CD8-positive, alpha-beta memory T cell (primary cell): Measurements from ENCODE around the gene SELENOV. TPM values are rescaled to one million over a fixed set of nuclear protein-coding genes. Genes with fewer than 3 reads are reported as not detected.

Experiments
- CTCF ChIA-PET: fragments of 350-600 bp; sonication (Branson Sonifier 250); formaldehyde crosslinking; loops from one replicate; lab custom pipeline; 2021; ENCODE audit warnings: antibody characterized with exemption; lab: Charles Lee
- POLR2A ChIA-PET: fragments of 350-600 bp; sonication (Branson Sonifier 250); formaldehyde crosslinking; loops from one replicate; lab custom pipeline; 2021; ENCODE audit warnings: antibody characterized with exemption; lab: Charles Lee
- DNase-seq, 5 donors: peaks; one replicate each; pipeline versions ENCODE4 v3.0.0 to v3.0.0-alpha.2; 2020 to 2022; ENCODE audit warnings: mixed read lengths in 1 of 5
- H3K27ac ChIP-seq: one replicate; pipeline ENCODE4 v1.7.0; 2013; ENCODE audit warnings: low read depth, mild to moderate bottlenecking, low read length, moderate library complexity
- H3K27me3 ChIP-seq: 2 replicates; pipeline ENCODE4 v1.7.0; 2013; ENCODE audit warnings: low read length, mild to moderate bottlenecking; ENCODE audit not compliant: insufficient read depth, poor library complexity, severe bottlenecking
- H3K36me3 ChIP-seq: 2 replicates; pipeline ENCODE4 v1.7.0; 2013; ENCODE audit warnings: mild to moderate bottlenecking, low read length, moderate library complexity; ENCODE audit not compliant: insufficient read depth
- H3K4me1 ChIP-seq: 2 replicates; pipeline ENCODE4 v1.7.0; 2013; ENCODE audit warnings: mild to moderate bottlenecking, low read length, moderate library complexity; ENCODE audit not compliant: insufficient read depth
- H3K4me3 ChIP-seq: 2 replicates; pipeline ENCODE4 v1.7.0; 2013; ENCODE audit warnings: mild to moderate bottlenecking, low read length
- H3K9me3 ChIP-seq: 2 replicates; pipeline ENCODE4 v1.7.0; 2013; ENCODE audit warnings: mild to moderate bottlenecking, low read length
- H3K27ac Mint-ChIP-seq, 8 donors: one replicate each; pipeline ENCODE4 v1.8.0; 2020 to 2021; ENCODE audit warnings: mixed read lengths in 8 of 8, mild to moderate bottlenecking in 6 of 8, inconsistent platforms in 3 of 8, moderate library complexity in 3 of 8
- H3K27me3 Mint-ChIP-seq, 2 donors: one replicate each; pipeline ENCODE4 v1.8.0; 2020 to 2021; ENCODE audit warnings: mixed read lengths in 2 of 2, mild to moderate bottlenecking in 1 of 2, moderate library complexity in 1 of 2
- H3K36me3 Mint-ChIP-seq, 3 donors: one replicate each; pipeline ENCODE4 v1.8.0; 2020 to 2021; ENCODE audit warnings: mixed read lengths in 3 of 3, inconsistent platforms in 1 of 3, mild to moderate bottlenecking in 1 of 3
- H3K4me1 Mint-ChIP-seq, 3 donors: one replicate each; pipeline ENCODE4 v1.8.0; 2020 to 2021; ENCODE audit warnings: mixed read lengths in 3 of 3, inconsistent platforms in 1 of 3, mild to moderate bottlenecking in 1 of 3
- H3K4me3 Mint-ChIP-seq, 7 donors: one replicate each; pipeline ENCODE4 v1.8.0; 2020 to 2021; ENCODE audit warnings: mixed read lengths in 7 of 7, mild to moderate bottlenecking in 6 of 7, moderate library complexity in 4 of 7, inconsistent platforms in 2 of 7
- H3K9me3 Mint-ChIP-seq, 5 donors: one replicate each; pipeline ENCODE4 v1.8.0; 2020 to 2022; ENCODE audit warnings: mixed read lengths in 5 of 5, mild to moderate bottlenecking in 3 of 5, moderate library complexity in 2 of 5, inconsistent platforms in 1 of 5
- polyA plus RNA-seq: library from polyadenylated mRNA; unstranded; fragments of 300-500 nt; fragmentation: Illumina TruSeq; gene quantifications from one replicate; pipeline ENCODE4 v1.2.3, GENCODE V29; 2021
- total RNA-seq, 2 experiments: library from RNA; stranded (reverse); gene quantifications; one replicate each; pipeline ENCODE4 v1.2.3, GENCODE V29; 2021

The SELENOV gene
- total and polyA plus RNA-seq, 3 experiments from 2014 or later: not detected

DNA sequence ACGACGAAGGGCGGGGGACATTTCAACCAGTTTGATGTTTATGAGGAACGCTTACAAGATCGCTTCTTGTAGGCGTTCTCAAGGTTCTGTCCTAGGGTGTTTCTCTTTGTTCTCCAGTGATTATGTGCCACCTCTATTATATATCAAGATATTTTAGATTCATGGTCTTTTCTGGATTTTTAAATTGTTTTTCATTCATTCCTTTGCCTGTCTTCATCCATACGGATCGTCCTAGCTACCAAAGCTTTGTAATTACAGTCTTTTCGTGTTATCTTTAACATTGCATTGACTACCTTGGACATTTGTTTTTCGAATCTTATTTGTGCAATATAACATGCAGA, 25.4 kb downstream of the SELENOV start:
- Mint-ChIP-seq H3K9me3 (no peaks in the 10 kb centered on the region), H3K4me1 (peaks cover 34 to 55% (median 53%) of the 10 kb centered on the region in 3 donors), H3K27me3 (peaks cover 3 to 7% of the 10 kb centered on the region in 2 donors), H3K27ac (peak overlapping the region; percentile 92 to 100 (median 98)), H3K36me3 (peaks cover 0 to 12% (median 0%) of the 10 kb centered on the region in 3 donors), H3K4me3 (peak overlapping the region; percentile 94 to 99 (median 98))
- H3K4me3 ChIP-seq: peak overlapping the region; percentile 84
- H3K36me3 ChIP-seq: no peaks in the 10 kb centered on the region
- H3K9me3 ChIP-seq: no peaks in the 10 kb centered on the region
- DNase-seq: no peak
- H3K4me1 ChIP-seq: peaks cover 38% of the 10 kb centered on the region
- no peak overlapping the region for H3K27ac ChIP-seq
- ChIA-PET CTCF (interaction anchor here (0.8 kb wide), 1 partner anchor 99 kb away, joined by 3 read pairs; no protein-coding TSS in a partner anchor), POLR2A (no interaction called here)
- H3K27me3 ChIP-seq: no peaks in the 10 kb centered on the region

DNA sequence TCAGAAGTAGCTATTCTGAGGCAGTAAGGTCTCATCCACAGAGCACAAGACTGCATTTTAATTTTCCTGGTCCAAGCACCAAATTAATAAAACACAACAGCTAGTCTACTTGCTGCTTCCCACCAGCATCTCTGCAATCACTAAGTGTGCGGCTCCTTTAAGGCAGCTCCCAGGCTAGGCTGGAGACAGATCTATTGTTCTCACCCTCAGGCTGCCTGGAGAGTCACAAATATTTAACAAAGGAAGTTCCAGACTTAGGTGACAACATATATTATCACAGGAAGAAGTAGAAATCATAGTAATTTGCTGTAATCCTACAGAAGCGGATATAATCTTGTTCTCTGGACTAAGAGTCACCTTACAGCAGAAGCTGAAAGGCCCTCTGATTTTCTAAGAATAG, 27.3 kb downstream of the SELENOV start:
- H3K4me1 ChIP-seq: peaks cover 56% of the 10 kb centered on the region
- ChIA-PET CTCF (interaction anchor here (1.0 to 1.5 kb wide), 4 partner anchors 8 to 102 kb away, joined by 3 to 8 read pairs (median 4); no protein-coding TSS in a partner anchor), POLR2A (no interaction called here)
- H3K27ac ChIP-seq: no peak overlapping the region
- H3K27me3 Mint-ChIP-seq: peaks cover 5 to 6% of the 10 kb centered on the region in 2 donors
- no peak overlapping the region for H3K4me3 ChIP-seq
- no peaks in the 10 kb centered on the region for H3K36me3 ChIP-seq
- H3K9me3 ChIP-seq: no peaks in the 10 kb centered on the region
- peaks cover 28 to 57% (median 49%) of the 10 kb centered on the region in 3 donors for H3K4me1 Mint-ChIP-seq
- H3K27ac Mint-ChIP-seq: peak overlapping the region in 3 of 8 donors; percentile 39 to 83 (median 53)
- H3K27me3 ChIP-seq: no peaks in the 10 kb centered on the region
- H3K36me3 Mint-ChIP-seq: peaks cover 0 to 12% (median 0%) of the 10 kb centered on the region in 3 donors
- H3K9me3 Mint-ChIP-seq: no peaks in the 10 kb centered on the region
- H3K4me3 Mint-ChIP-seq: peak overlapping the region in 1 of 7 donors; percentile 60
- DNase-seq: no peak

DNA sequence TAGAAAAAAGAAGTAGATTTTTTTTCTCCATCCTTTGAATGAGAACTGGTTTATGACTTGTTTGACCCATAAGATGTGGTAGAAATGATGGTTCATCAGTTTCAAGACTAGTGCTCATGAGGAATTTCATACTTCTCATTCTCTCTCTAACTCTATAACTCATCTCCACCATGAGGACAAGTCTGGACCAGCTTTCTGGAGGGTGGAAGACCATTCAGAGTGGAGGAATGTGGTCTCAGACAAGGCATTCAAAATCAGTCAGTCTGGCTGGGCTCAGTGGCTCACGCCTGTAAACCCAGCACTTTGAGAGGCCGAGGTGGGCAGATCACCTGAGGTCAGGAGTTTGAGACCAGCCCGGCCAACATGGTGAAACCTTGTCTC, 28.5 kb downstream of the SELENOV start:
- CTCF ChIA-PET: interaction anchor here (1.1 kb wide), 1 partner anchor 9 kb away, joined by 3 read pairs; no protein-coding TSS in a partner anchor
- Mint-ChIP-seq H3K4me1 (peaks cover 20 to 48% (median 36%) of the 10 kb centered on the region in 3 donors), H3K27ac (no peak overlapping the region), H3K27me3 (peaks cover 5 to 6% of the 10 kb centered on the region in 2 donors), H3K9me3 (no peaks in the 10 kb centered on the region), H3K4me3 (no peak overlapping the region), H3K36me3 (peaks cover 0 to 6% (median 0%) of the 10 kb centered on the region in 3 donors)
- POLR2A ChIA-PET: no interaction called here
- Histone ChIP-seq H3K27ac (no peak overlapping the region), H3K27me3 (no peaks in the 10 kb centered on the region), H3K9me3 (no peaks in the 10 kb centered on the region), H3K4me3 (no peak overlapping the region), H3K36me3 (no peaks in the 10 kb centered on the region), H3K4me1 (peaks cover 48% of the 10 kb centered on the region)
- DNase-seq: no peak

DNA sequence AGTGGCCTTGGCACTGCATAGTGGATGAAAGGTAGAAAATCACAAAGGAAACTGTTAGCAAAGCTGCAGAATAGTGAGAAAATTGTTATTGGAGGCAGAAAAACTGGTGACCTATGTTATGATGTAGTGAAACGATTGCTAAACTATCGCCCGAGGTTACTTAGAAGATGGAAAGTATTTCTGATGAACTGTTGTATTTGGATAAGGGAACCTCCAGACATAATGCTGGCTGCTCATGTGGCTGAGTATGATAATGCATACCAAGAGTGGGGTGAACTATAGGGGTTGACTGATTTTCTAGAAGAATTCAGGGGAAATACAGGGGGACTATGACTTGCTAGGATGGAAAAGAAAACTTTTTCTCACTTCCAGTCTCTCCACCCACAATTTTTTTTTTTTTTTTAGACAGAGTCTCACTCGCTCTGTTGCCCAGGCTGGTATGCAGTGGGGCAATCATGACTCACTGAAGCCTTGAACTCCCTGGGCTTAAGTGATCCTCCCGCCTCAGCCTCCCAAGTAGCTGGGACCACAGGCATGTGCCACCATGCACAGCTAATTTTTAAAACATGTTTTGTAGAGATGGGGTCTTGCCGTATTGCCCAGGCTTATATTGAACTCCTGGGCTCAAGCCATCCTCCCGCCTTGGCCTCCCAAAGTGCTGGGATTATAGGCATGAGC, 29.4 kb downstream of the SELENOV start:
- POLR2A ChIA-PET: no interaction called here
- no peak for DNase-seq
- H3K27ac ChIP-seq: no peak overlapping the region

DNA sequence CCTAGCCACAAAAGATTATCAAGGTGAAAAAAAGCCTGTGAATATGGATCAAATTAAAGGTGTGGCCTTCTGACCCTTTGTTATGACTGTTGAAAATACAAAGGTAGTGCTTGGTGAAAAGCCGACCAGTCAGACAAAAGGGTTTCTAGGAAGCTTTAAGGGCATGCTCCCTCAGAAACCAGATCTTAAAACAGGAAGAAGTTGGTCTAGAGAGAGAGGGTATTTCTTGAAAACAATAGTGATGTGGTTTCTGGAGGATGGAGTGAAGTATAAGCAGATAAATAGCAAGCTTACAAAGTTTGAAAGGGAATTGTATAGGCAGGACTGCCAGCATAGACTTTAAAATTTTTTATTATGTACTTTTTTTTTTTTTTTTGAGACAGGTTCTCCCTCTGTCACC, 30.0 kb downstream of the SELENOV start:
- Mint-ChIP-seq H3K36me3 (peaks cover 0 to 2% (median 0%) of the 10 kb centered on the region in 3 donors), H3K4me3 (peak overlapping the region in 2 of 7 donors; percentile 24 to 82), H3K27me3 (peaks cover 4 to 6% of the 10 kb centered on the region in 2 donors), H3K27ac (peak overlapping the region in 4 of 8 donors; percentile 32 to 80 (median 52)), H3K4me1 (peaks cover 12 to 37% (median 26%) of the 10 kb centered on the region in 3 donors), H3K9me3 (no peaks in the 10 kb centered on the region)
- ChIA-PET POLR2A (no interaction called here), CTCF (interaction anchor here (0.7 to 1.6 kb wide), 3 partner anchors 28 to 128 kb away, joined by 3 read pairs; no protein-coding TSS in a partner anchor)
- no peaks in the 10 kb centered on the region for H3K9me3 ChIP-seq
- peaks cover 39% of the 10 kb centered on the region for H3K4me1 ChIP-seq
- H3K36me3 ChIP-seq: no peaks in the 10 kb centered on the region
- peak in 1 of 5 donors; percentile 54 for DNase-seq
- no peaks in the 10 kb centered on the region for H3K27me3 ChIP-seq
- no peak overlapping the region for H3K27ac ChIP-seq
- no peak overlapping the region for H3K4me3 ChIP-seq

More for the DNA sequence above, 29.4 kb downstream of the SELENOV start:
- Mint-ChIP-seq H3K4me1 (peaks cover 13 to 39% (median 27%) of the 10 kb centered on the region in 3 donors), H3K4me3 (peak overlapping the region in 1 of 7 donors; percentile 82), H3K36me3 (peaks cover 0 to 3% (median 0%) of the 10 kb centered on the region in 3 donors), H3K27me3 (peaks cover 5 to 6% of the 10 kb centered on the region in 2 donors), H3K9me3 (no peaks in the 10 kb centered on the region), H3K27ac (peak overlapping the region in 2 of 8 donors; percentile 53 to 80)
- Histone ChIP-seq H3K4me3 (no peak overlapping the region), H3K9me3 (no peaks in the 10 kb centered on the region), H3K36me3 (no peaks in the 10 kb centered on the region), H3K27me3 (no peaks in the 10 kb centered on the region), H3K4me1 (peaks cover 39% of the 10 kb centered on the region)
- CTCF ChIA-PET: interaction anchor here (0.7 to 1.6 kb wide), 3 partner anchors 29 to 128 kb away, joined by 3 read pairs; no protein-coding TSS in a partner anchor

DNA sequence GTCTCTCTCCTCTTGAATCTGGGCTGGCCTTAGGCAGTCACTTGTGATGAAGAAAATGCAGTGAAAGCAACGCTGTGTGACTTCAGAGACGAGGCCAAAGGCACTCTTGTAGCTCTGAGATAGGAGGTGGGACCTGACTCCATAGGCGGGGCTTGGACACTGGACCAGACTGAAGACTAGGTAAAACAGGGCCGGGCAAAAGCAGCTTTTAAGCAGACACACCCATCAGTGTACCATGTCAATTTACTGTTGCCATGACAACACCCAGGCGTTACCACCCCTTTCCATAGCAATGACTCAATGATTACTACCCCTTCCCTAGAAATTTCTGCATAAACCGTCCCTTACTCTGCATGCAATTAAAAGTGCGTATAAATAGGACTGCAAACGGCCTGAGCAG, 31.7 kb downstream of the SELENOV start:
- POLR2A ChIA-PET: interaction anchor here (0.6 kb wide), 1 partner anchor 128 kb away, joined by 4 read pairs; no protein-coding TSS in a partner anchor
- H3K27ac Mint-ChIP-seq: no peak overlapping the region

GRCh38 chr19:39550197-39550596, 35.3 kb downstream of the SELENOV start:
- no peaks in the 10 kb centered on the region for H3K36me3 Mint-ChIP-seq
- ChIA-PET POLR2A (no interaction called here), CTCF (interaction anchor here (1.5 to 2.3 kb wide), 5 partner anchors 8 to 122 kb away, joined by 4 to 37 read pairs (median 8); no protein-coding TSS in a partner anchor)
- Histone ChIP-seq H3K9me3 (no peaks in the 10 kb centered on the region), H3K36me3 (no peaks in the 10 kb centered on the region), H3K27me3 (no peaks in the 10 kb centered on the region), H3K4me3 (no peak overlapping the region), H3K27ac (no peak overlapping the region), H3K4me1 (peaks cover 24% of the 10 kb centered on the region)
- no peak overlapping the region for H3K27ac Mint-ChIP-seq
- H3K9me3 Mint-ChIP-seq: no peaks in the 10 kb centered on the region
- H3K4me3 Mint-ChIP-seq: no peak overlapping the region
- no peak for DNase-seq
- H3K27me3 Mint-ChIP-seq: peaks cover 2 to 8% of the 10 kb centered on the region in 2 donors
- H3K4me1 Mint-ChIP-seq: peaks cover 0 to 10% (median 6%) of the 10 kb centered on the region in 3 donors

More for the DNA sequence above, 31.7 kb downstream of the SELENOV start:
- Histone ChIP-seq H3K4me1 (peaks cover 33% of the 10 kb centered on the region), H3K27ac (no peak overlapping the region), H3K27me3 (no peaks in the 10 kb centered on the region), H3K9me3 (no peaks in the 10 kb centered on the region), H3K4me3 (no peak overlapping the region), H3K36me3 (no peaks in the 10 kb centered on the region)
- no peak for DNase-seq
- Mint-ChIP-seq H3K4me3 (no peak overlapping the region), H3K27me3 (peaks cover 1 to 6% of the 10 kb centered on the region in 2 donors), H3K4me1 (peaks cover 4 to 28% (median 17%) of the 10 kb centered on the region in 3 donors), H3K9me3 (no peaks in the 10 kb centered on the region), H3K36me3 (no peaks in the 10 kb centered on the region)
- CTCF ChIA-PET: interaction anchor here (1.9 kb wide), 1 partner anchor 126 kb away, joined by 5 read pairs; no protein-coding TSS in a partner anchor
